ENCODE measurements around the gene ZNF287.

Gene ZNF287

DNA sequence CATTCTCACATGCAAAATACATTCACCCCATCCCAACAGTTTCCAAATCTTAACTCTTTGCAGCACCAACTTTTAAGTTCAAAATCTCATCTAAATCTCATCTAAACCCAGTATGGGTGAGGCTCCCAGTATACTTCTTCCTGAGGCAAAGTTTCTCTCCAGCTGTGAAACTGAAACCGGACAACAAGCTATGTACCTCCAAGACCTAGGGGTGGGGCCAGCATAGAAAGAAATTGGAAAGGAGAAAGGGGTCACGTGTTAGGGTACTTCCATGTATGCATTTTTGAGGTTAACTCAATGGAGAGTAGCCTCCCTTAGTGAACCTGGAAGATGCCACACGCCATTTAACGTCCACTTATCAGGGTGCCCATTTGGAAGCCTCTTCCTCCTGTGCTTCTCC lies 53.1 kb downstream of the ZNF287 start:
- DNase-seq, result no peak

DNA sequence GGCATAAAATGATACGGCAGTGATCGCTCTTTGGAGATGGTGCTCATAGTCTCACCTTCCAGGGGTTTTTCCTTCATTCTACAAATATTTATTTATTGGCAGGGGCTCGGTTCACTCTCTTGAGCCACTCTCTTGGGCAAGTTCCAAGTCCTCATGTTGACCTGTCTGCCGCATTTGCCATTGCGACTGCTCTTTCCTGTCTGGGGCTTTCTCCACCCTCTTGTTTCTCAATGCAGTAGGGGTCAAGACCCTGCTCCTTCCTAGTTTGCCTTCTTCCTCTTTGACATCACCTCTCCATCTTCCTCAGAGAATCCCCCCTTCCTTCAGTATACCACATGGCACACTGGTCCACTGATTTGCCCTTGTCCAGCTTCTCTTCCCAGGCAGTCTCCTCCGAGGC lies 55.1 kb downstream of the ZNF287 start:
- no peak for DNase-seq

DNA sequence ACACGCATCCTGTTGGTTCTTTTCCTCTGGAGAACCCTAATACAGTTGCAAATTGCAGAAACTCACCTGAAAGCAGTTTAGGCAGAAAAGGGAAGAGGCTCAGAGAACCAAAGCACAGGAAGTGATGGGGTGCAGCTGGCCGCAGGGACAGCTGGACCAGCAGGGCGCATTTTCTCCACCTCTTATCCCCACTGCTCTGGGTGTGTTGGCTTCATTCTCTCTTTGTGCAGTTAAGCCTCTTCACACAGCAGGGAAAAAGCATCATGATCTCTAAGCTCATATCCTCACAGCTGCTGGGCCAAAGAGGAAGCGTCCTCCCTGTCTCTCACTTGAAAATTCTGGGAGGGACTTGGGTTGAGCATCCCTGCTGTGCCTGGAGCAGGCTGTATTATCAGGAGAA lies 57.0 kb downstream of the ZNF287 start:
- DNase-seq, result no peak

DNA sequence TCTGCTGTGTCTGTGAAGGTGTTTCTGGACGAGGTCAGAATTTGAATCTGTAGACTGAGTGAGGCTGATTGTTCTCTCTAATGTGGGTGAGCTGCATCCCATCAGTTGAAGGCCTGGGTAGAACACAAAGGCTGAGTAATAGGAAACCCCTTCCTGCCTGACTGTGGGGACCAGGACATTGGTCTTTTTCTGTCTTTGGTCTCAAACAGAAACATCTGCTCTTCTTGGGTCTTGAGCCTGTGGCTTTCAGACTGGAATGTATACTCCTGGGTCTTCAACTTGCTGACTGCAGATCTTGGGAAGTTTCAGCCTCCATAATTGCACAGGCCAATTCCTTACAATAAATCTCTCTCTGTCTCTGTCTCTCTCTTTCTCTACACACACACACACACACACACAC lies 57.4 kb downstream of the ZNF287 start:
- DNase-seq, result no peak

DNA sequence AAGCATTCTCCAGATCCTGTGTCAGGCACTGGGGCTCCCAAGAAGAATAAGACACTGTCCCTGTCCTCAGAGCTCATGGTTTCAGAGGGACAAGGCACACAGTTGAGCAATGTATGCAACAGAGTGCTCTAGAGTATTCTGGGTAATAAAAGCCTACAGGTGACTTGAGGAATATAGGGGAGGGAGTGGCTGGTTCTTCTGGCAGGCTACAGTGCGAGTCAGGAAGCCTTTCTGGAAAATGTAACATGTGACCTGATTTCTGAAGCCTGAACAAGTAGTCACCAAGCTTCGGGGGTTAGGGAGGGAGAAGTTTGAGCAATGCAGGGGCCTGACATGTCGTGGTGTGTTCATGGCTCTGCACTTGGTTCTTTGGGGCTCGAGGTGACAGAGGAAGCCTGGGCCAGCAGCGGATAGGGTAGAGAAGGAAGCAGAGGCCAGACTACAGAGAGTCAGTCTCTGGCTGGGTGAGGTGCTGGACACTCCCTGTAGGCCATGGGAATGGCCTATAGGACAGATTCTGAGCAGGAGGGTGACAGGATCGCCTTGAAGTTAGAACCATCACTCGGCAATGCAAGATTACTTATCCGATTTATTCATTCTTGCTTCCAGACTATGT lies 61.0 kb downstream of the ZNF287 start:
- DNase-seq, result no peak

DNA sequence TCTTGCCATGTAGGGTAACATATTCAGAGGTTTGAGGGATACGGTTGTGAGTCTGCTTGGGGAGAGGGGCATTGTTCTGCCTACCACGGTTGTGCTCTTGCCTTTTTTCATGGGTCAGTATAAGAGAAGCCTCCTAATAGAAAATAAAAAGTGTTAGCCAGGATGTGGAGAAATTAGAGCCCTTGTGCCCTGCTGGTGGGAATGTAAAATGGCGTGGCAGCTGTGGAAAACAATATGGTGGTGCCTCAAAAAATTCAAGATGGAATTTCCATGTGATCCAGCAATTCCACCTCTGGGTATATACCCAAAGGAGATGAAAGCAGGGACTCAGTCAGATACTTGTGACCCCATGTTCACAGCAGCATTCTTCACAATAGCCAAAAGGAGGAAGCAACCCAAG lies 62.8 kb downstream of the ZNF287 start:
- DNase-seq, result no peak

DNA sequence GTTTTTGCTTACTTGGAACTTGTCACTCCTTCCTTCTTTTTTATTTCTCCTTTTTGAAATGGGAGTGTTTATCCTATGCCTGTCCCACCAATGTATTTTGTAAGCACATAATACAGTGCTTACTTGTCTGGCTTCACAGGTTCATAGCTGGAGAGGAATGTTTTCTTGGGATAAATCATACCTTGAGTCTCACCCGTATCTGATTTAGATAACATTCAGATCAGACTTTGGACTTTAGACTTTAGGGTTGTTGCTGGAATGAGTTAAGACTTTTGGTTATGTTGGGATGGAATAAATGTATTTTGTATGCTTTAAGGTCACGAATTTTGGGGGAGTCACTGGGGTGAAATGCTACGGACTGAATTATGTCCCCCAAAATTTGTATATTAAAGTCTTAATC lies 64.0 kb downstream of the ZNF287 start:
- DNase-seq, result no peak
